Upper lobe of right lung (tissue), 1 donor: Measurements from ENCODE around the gene TGFBR3. TPM values are rescaled to one million over a fixed set of nuclear protein-coding genes. Genes with fewer than 3 reads are reported as not detected.

Experiments used
- ATAC-seq: fragments of 200-7000 bp; cut with Tn5 transposase; one replicate; pipeline ENCODE4 v1.9.1; 2020; ENCODE audit warnings: mild to moderate bottlenecking, moderate library complexity
- DNase-seq: peaks from one replicate; pipeline ENCODE4 v3.0.0-alpha.2; 2020
- H3K27ac ChIP-seq: fragments of 200-600 bp; one replicate; pipeline ENCODE4 v1.8.0; 2022
- H3K27me3 ChIP-seq: fragments of 200-600 bp; one replicate; pipeline ENCODE4 v1.8.0; 2022; ENCODE audit warnings: mild to moderate bottlenecking
- H3K36me3 ChIP-seq: fragments of 200-600 bp; one replicate; pipeline ENCODE4 v1.8.0; 2022
- H3K4me1 ChIP-seq: fragments of 200-600 bp; one replicate; pipeline ENCODE4 v1.8.0; 2022
- H3K4me3 ChIP-seq: fragments of 200-600 bp; one replicate; pipeline ENCODE4 v1.8.0; 2022; ENCODE audit warnings: mild to moderate bottlenecking
- H3K9me3 ChIP-seq: fragments of 200-600 bp; one replicate; pipeline ENCODE4 v1.8.0; 2022
- intact Hi-C: fragments of 100-400 bp; cut with DNase I; formaldehyde crosslinking; loops from one replicate; pipeline ENCODE4 v1.11.0; 2022
- total RNA-seq: library from RNA; stranded (reverse); fragmentation: NEBNext Ultra II Directional; extraction: Animal tissue kit (Norgen Biotek cat#: 25700); gene quantifications from one replicate; pipeline ENCODE4 v1.2.1, GENCODE V29; 2021
- TF ChIP-seq, protein P1 (sequence below): fragments of 200-600 bp; IDR thresholded peaks from one replicate; pipeline ENCODE4 v1.8.0; 2022; ENCODE audit warnings: antibody characterized with exemption
- donor health status: DM: no; HTN: yes; CAD: no; lungs with severe emphysema.

The TGFBR3 gene
- total RNA-seq, 1 donor from 2014 or later: 55.9 TPM

DNA sequence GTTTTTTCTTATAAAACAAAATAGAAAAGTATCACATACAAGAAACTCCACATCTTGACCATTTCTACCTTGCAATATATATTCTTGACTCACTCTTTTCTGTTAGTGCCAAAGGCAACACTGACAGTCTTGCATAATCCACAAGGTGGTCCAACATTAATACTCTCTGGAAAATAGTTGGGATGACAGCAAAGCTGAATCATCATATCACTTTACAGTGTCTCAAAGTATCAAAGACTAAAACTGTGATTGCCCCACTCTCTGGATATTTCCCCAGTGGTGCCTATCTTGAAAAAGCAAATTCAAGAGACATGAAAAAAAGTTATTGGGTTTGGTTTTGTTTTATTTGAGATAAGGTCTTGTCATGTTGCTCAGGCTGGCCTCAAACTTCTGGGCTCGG, 14.6 kb upstream of the TGFBR3 start:
- no peak for DNase-seq
- Histone ChIP-seq H3K27ac (no peak overlapping the region), H3K4me1 (peaks cover 3% of the 10 kb centered on the region), H3K36me3 (no peaks in the 10 kb centered on the region), H3K27me3 (no peaks in the 10 kb centered on the region), H3K4me3 (no peak overlapping the region), H3K9me3 (no peaks in the 10 kb centered on the region)
- no peak for ATAC-seq
- TF ChIP-seq, protein P1, sequence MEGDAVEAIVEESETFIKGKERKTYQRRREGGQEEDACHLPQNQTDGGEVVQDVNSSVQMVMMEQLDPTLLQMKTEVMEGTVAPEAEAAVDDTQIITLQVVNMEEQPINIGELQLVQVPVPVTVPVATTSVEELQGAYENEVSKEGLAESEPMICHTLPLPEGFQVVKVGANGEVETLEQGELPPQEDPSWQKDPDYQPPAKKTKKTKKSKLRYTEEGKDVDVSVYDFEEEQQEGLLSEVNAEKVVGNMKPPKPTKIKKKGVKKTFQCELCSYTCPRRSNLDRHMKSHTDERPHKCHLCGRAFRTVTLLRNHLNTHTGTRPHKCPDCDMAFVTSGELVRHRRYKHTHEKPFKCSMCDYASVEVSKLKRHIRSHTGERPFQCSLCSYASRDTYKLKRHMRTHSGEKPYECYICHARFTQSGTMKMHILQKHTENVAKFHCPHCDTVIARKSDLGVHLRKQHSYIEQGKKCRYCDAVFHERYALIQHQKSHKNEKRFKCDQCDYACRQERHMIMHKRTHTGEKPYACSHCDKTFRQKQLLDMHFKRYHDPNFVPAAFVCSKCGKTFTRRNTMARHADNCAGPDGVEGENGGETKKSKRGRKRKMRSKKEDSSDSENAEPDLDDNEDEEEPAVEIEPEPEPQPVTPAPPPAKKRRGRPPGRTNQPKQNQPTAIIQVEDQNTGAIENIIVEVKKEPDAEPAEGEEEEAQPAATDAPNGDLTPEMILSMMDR: no peak
- intact Hi-C loops: no loop called here

DNA sequence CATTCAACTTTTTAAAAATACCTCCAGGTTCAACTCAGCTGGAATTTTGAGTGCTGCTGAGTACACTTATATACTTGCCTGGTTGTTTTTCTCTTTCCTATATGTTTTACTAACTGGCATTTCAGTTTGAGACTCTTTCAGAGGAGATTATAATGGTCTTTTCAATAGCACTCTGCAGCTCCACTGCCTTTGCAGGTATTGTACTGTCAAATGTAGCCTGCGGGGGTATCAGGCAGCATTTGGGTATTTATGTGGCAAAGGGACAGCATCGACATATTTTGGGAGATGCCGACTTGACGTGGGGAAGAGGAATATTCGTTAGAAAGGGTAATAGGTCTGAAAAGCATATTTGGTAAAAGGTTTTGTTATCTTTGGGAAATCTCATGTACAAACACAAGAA, 11.1 kb upstream of the TGFBR3 start:
- H3K4me1 ChIP-seq: peaks cover 3% of the 10 kb centered on the region
- intact Hi-C loops: no loop called here
- no peaks in the 10 kb centered on the region for H3K27me3 ChIP-seq
- no peak overlapping the region for H3K27ac ChIP-seq
- ATAC-seq (no peak), DNase-seq (no peak)
- no peak overlapping the region for H3K4me3 ChIP-seq
- no peaks in the 10 kb centered on the region for H3K9me3 ChIP-seq
- TF ChIP-seq, protein P1: no peak
- H3K36me3 ChIP-seq: no peaks in the 10 kb centered on the region

DNA sequence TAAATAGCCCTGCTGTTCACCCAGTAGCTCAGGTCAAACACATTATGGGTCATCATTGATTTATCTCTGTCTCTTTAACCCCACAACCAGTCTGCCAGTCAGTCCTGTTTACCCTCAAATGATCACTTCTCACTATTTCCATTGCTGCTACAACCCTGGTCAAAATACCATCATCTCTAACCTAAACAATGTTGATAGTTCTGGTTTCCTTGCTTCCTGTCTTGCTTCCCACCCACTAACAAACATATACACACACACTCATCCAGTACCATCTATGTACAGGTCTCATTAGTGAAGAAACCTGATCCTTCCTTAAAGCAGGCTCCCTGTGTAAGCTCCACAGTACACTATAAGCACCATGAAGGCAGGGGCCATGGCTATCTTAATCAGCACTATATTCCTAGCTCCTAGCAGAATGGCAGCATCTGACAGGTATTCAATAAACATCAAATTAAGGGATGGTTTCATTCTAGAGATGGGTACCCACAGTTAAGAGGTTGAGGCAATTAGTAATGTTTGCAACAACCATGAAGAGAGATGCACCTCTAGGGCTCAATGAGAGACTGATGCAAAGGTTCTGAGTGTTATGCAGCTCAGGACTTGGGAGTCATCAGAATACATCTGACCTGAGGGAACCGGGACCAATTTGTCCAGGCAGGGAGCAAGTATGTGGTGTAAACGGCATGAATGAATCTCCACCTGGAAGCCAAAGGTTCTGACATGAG, 10.0 kb upstream of the TGFBR3 start:
- Histone ChIP-seq H3K27me3 (no peaks in the 10 kb centered on the region), H3K27ac (no peak overlapping the region), H3K4me1 (peaks cover 3% of the 10 kb centered on the region), H3K9me3 (no peaks in the 10 kb centered on the region), H3K4me3 (no peak overlapping the region), H3K36me3 (no peaks in the 10 kb centered on the region)
- intact Hi-C loops: no loop called here
- no peak for DNase-seq
- TF ChIP-seq, protein P1: no peak
- ATAC-seq: no peak

DNA sequence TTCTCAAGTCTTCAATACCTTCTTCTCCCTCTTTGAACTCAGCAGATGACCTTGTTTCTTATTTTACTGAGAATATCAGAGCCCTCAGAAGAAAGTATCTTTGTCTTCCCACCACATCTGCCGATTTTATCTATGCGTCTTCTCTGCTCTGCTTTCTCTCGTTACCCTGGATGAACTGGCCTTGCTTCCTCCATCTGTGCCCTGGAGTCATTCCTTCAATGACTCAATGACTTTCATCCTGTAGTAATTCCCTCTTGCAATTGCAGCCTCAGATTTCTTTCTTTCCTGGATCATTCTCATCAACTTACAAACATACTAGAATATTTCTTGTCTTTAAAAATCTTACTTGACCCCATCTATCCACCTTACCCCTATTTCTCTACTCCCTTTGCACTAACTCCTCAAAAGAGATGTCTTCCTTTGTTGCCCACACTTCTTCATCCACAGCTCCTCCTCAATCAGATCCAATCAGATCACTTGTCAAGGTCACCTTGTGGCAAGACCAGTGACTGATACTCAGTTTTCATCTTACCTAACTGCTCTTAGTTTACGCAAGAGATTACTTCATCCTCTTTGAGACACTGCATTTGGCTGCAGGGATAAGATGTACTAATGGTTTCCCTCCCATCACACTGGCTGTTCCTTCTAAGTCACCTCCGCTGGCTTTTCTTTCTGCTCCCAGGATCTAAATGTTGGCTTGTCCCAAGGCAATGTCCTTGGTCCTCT, 8.2 kb upstream of the TGFBR3 start:
- TF ChIP-seq, protein P1: no peak
- ATAC-seq (no peak), DNase-seq (no peak)
- no peak overlapping the region for H3K27ac ChIP-seq
- intact Hi-C loops: no loop called here
- H3K9me3 ChIP-seq: no peaks in the 10 kb centered on the region
- H3K4me3 ChIP-seq: no peak overlapping the region
- H3K36me3 ChIP-seq: no peaks in the 10 kb centered on the region
- no peaks in the 10 kb centered on the region for H3K27me3 ChIP-seq
- H3K4me1 ChIP-seq: peaks cover 6% of the 10 kb centered on the region

DNA sequence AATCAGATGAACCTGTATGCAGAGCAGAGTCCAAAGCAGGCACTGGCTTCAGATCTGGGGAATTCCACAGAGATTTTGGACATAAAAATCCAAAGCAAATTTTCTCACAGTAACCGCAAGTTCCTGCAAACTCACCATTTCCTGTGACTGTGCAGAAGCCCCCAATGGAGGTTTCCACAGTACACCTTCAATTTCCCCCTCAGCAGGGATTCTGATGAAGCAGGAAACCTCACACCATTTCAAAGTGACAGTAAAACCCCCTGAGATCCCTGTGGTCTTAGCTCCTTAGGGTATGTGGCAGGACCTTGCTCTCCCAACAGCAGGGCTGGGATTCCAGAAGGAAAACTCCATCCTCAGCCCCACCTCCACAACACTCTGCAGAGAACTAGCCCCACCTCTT, 6.0 kb upstream of the TGFBR3 start:
- ATAC-seq: no peak
- H3K27me3 ChIP-seq: no peaks in the 10 kb centered on the region
- no peak overlapping the region for H3K27ac ChIP-seq
- peaks cover 6% of the 10 kb centered on the region for H3K4me1 ChIP-seq
- intact Hi-C loops: no loop called here
- TF ChIP-seq, protein P1: no peak
- H3K4me3 ChIP-seq: no peak overlapping the region
- no peaks in the 10 kb centered on the region for H3K9me3 ChIP-seq
- no peak for DNase-seq
- no peaks in the 10 kb centered on the region for H3K36me3 ChIP-seq
